H1 (cell line): ENCODE data around the gene GSDME. TPM values are rescaled to one million over a fixed set of nuclear protein-coding genes. Genes with fewer than 3 reads are reported as not detected.

Experiments used
- ATF2 ChIP-seq: IDR thresholded peaks from 2 replicates; pipeline ENCODE4 v1.6.1; 2012; ENCODE audit warnings: low read length, inconsistent platforms
- CHD7 ChIP-seq: fragments of 300-600 bp; sonication (generic); IDR thresholded peaks from 2 replicates; pipeline ENCODE4 v1.7.1; 2012; ENCODE audit warnings: low read length, moderate library complexity, mild to moderate bottlenecking, inconsistent platforms; ENCODE audit not compliant: insufficient replicate concordance
- EZH2 ChIP-seq: fragments of 200-600 bp; sonication (generic); IDR thresholded peaks from 2 replicates; pipeline ENCODE4 v1.7.1; 2012; ENCODE audit warnings: low read depth, mild to moderate bottlenecking, moderate library complexity, low read length, inconsistent platforms; ENCODE audit not compliant: severe bottlenecking
- KDM1A ChIP-seq: fragments of 200-600, 300-600 bp; sonication (generic); IDR thresholded peaks from 2 replicates; pipeline ENCODE4 v1.7.1; 2016; ENCODE audit warnings: mild to moderate bottlenecking, low read length, borderline replicate concordance
- SRF ChIP-seq: IDR thresholded peaks from 2 replicates; pipeline ENCODE4 v1.6.1; 2011; ENCODE audit warnings: mild to moderate bottlenecking, low read depth, low read length, moderate library complexity
- polyA plus RNA-seq, 7 experiments: library from polyadenylated mRNA; depleted of rRNA in 3 of 7; stranded (reverse) in 5 of 7; unstranded in 2 of 7; fragments of >200 nt in 5 of 7; fragments of 200-250 nt in 2 of 7; gene quantifications; 1 replicate in 5 of 7; 2 replicates in 1 of 7; 4 replicates in 1 of 7; pipeline versions ENCODE4 v1.2.1 to v1.2.3, GENCODE V29; 2011 to 2013; ENCODE audit warnings: missing spikeins in 2 of 7, mixed read lengths in 2 of 7
- total RNA-seq: library from RNA; stranded (reverse); fragmentation: NEBNext Ultra II Directional; extraction: Animal tissue kit (Norgen Biotek cat#: 25700); gene quantifications from 2 replicates; pipeline ENCODE4 v1.2.1, GENCODE V29; 2021

Gene GSDME
- total and polyA plus RNA-seq, 2 of the 8 experiments (the other 6 are each of a cell fraction or from before 2014, with no cell fraction given): 5.4 to 7.6 TPM

- TF ChIP-seq CHD7 (no peak), SRF (no peak), KDM1A (no peak), ATF2 (no peak), EZH2 (no peak)
Measured at GRCh38 chr7:24801883-24802282, 44.6 kb upstream of the GSDME start (continued).
